HEK293 (cell line): ENCODE data around the gene PHACTR2.
"Not testable (repeated sequence)": the region's sequence is repeated elsewhere in the genome, so short reads cannot be mapped to it uniquely, and the experiment has no call there.

Experiments
- CTCF ChIP-seq: fragments of 450-650 bp; formaldehyde crosslinking; IDR thresholded peaks from 2 replicates; pipeline ENCODE4 v1.5.1; 2016; ENCODE audit warnings: missing biosample characterization, missing genetic modification characterization
- KLF8 ChIP-seq: fragments of 450-650 bp; formaldehyde crosslinking; IDR thresholded peaks from 2 replicates; pipeline ENCODE4 v1.5.1; 2016; ENCODE audit warnings: missing biosample characterization, missing genetic modification characterization
- MYNN ChIP-seq: fragments of 450-650 bp; formaldehyde crosslinking; IDR thresholded peaks from 2 replicates; pipeline ENCODE4 v1.5.1; 2016; ENCODE audit warnings: missing biosample characterization, missing genetic modification characterization, borderline replicate concordance
- PBX3 ChIP-seq: sonication (generic); formaldehyde crosslinking; IDR thresholded peaks from 2 replicates; pipeline ENCODE4 v1.8.1; 2022; ENCODE audit warnings: mild to moderate bottlenecking, moderate library complexity, missing genetic modification reagents
- PRDM10 ChIP-seq: fragments of 450-650 bp; formaldehyde crosslinking; IDR thresholded peaks from 2 replicates; pipeline ENCODE4 v1.5.1; 2016; ENCODE audit warnings: missing biosample characterization, missing genetic modification characterization
- REST ChIP-seq: fragments of 450-650 bp; formaldehyde crosslinking; IDR thresholded peaks from 2 replicates; pipeline ENCODE4 v1.5.1; 2016; ENCODE audit warnings: missing biosample characterization, missing genetic modification characterization
- ZNF140 ChIP-seq: fragments of 450-650 bp; formaldehyde crosslinking; IDR thresholded peaks from 2 replicates; pipeline ENCODE4 v1.5.1; 2016; ENCODE audit warnings: missing biosample characterization, missing genetic modification characterization
- ZNF274 ChIP-seq, 2 experiments: fragments of 200-500 bp in 1 of 2; fragments of 450-650 bp in 1 of 2; sonication (Bioruptor generic) in 1 of 2; formaldehyde crosslinking in 1 of 2; IDR thresholded peaks; 2 replicates each; pipeline versions ENCODE4 v1.5.1 to v1.6.1; 2014 to 2016; ENCODE audit warnings: borderline replicate concordance in 1 of 2, inconsistent platforms in 1 of 2, low read length in 1 of 2, missing biosample characterization in 1 of 2, missing genetic modification characterization in 1 of 2
- ZNF311 ChIP-seq: fragments of 450-650 bp; formaldehyde crosslinking; IDR thresholded peaks from 2 replicates; pipeline ENCODE4 v1.5.1; 2017; ENCODE audit warnings: missing biosample characterization, missing genetic modification characterization, borderline replicate concordance
- TF ChIP-seq, protein P1 (sequence below): fragments of 450-650 bp; formaldehyde crosslinking; IDR thresholded peaks from 2 replicates; pipeline ENCODE4 v1.5.1; 2016; ENCODE audit warnings: missing biosample characterization, missing genetic modification characterization
- TF ChIP-seq, protein P2 (sequence below): fragments of 450-650 bp; formaldehyde crosslinking; IDR thresholded peaks from 2 replicates; pipeline ENCODE4 v1.5.1; 2016; ENCODE audit warnings: missing biosample characterization, missing genetic modification characterization, borderline replicate concordance

- TF ChIP-seq, protein P1, sequence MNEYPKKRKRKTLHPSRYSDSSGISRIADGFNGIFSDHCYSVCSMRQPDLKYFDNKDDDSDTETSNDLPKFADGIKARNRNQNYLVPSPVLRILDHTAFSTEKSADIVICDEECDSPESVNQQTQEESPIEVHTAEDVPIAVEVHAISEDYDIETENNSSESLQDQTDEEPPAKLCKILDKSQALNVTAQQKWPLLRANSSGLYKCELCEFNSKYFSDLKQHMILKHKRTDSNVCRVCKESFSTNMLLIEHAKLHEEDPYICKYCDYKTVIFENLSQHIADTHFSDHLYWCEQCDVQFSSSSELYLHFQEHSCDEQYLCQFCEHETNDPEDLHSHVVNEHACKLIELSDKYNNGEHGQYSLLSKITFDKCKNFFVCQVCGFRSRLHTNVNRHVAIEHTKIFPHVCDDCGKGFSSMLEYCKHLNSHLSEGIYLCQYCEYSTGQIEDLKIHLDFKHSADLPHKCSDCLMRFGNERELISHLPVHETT, result not testable (repeated sequence)
- not testable (repeated sequence) for TF ChIP-seq REST (tag by site-specific recombination); ZNF311 (tag by site-specific recombination); CTCF (tag by site-specific recombination); ZNF140 (tag by site-specific recombination); KLF8; PRDM10 (tag by site-specific recombination); MYNN; ZNF274 (IDR thresholded peaks at IDR 0.05; ENCODE audit: low read length); ZNF274 (tag by site-specific recombination; IDR thresholded peaks at IDR 0.05; ENCODE audit: borderline replicate concordance); PBX3 (CRISPR knock-in tag)
- TF ChIP-seq, protein P2, sequence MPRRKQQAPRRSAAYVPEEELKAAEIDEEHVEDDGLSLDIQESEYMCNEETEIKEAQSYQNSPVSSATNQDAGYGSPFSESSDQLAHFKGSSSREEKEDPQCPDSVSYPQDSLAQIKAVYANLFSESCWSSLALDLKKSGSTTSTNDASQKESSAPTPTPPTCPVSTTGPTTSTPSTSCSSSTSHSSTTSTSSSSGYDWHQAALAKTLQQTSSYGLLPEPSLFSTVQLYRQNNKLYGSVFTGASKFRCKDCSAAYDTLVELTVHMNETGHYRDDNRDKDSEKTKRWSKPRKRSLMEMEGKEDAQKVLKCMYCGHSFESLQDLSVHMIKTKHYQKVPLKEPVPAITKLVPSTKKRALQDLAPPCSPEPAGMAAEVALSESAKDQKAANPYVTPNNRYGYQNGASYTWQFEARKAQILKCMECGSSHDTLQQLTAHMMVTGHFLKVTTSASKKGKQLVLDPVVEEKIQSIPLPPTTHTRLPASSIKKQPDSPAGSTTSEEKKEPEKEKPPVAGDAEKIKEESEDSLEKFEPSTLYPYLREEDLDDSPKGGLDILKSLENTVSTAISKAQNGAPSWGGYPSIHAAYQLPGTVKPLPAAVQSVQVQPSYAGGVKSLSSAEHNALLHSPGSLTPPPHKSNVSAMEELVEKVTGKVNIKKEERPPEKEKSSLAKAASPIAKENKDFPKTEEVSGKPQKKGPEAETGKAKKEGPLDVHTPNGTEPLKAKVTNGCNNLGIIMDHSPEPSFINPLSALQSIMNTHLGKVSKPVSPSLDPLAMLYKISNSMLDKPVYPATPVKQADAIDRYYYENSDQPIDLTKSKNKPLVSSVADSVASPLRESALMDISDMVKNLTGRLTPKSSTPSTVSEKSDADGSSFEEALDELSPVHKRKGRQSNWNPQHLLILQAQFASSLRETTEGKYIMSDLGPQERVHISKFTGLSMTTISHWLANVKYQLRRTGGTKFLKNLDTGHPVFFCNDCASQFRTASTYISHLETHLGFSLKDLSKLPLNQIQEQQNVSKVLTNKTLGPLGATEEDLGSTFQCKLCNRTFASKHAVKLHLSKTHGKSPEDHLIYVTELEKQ (tag by site-specific recombination), result not testable (repeated sequence)
These were observed 195.8 kb downstream of the PHACTR2 start for GRCh38 chr6:143873600-143873999.
